Mesothelial cell of epicardium (in vitro differentiated cells): ENCODE data around the gene SYT1. TPM values are rescaled to one million over a fixed set of nuclear protein-coding genes. Genes with fewer than 3 reads are reported as not detected.

Source experiments
- DNase-seq, 2 experiments: peaks; one replicate each; pipeline ENCODE4 v3.0.0; 2021; ENCODE audit warnings: low spot score in 2 of 2; ENCODE audit not compliant: unreplicated experiment in 2 of 2
- H3K27ac Mint-ChIP-seq: 2 replicates; pipeline ENCODE4 v1.8.0; 2021; ENCODE audit warnings: mixed read lengths
- H3K27me3 Mint-ChIP-seq: 2 replicates; pipeline ENCODE4 v1.8.0; 2021; ENCODE audit warnings: low read depth, mixed read lengths
- H3K36me3 Mint-ChIP-seq: 2 replicates; pipeline ENCODE4 v1.8.0; 2021; ENCODE audit warnings: mixed read lengths
- H3K4me1 Mint-ChIP-seq: 2 replicates; pipeline ENCODE4 v1.8.0; 2021; ENCODE audit warnings: mixed read lengths
- H3K4me3 Mint-ChIP-seq: 2 replicates; pipeline ENCODE4 v1.8.0; 2021; ENCODE audit warnings: mild to moderate bottlenecking, moderate library complexity, mixed read lengths
- H3K9me3 Mint-ChIP-seq: 2 replicates; pipeline ENCODE4 v1.8.0; 2021; ENCODE audit warnings: mixed read lengths
- CTCF ChIP-seq: fragments of 200-600 bp; sonication (generic); IDR thresholded peaks from one replicate; pipeline ENCODE4 v1.5.0; 2021; ENCODE audit warnings: antibody characterized with exemption; ENCODE audit not compliant: unreplicated experiment
- microRNA-seq: library from miRNA; unstranded; fragments of <30 nt; microRNA quantifications from one replicate; pipeline ENCODE4 v1.2.0, GENCODE V29; 2021; ENCODE audit warnings: inconsistent platforms, mixed read lengths
- total RNA-seq: library from RNA; stranded (reverse); gene quantifications from 3 replicates; pipeline ENCODE4 v1.2.1, GENCODE V29; 2021

The SYT1 gene
- total RNA-seq, 1 donor from 2014 or later: 13.6 TPM

- DNase-seq: no peak
- H3K4me3 Mint-ChIP-seq: no peak overlapping the region
- H3K27me3 Mint-ChIP-seq: no peaks in the 10 kb centered on the region
- H3K4me1 Mint-ChIP-seq: peaks cover 3% of the 10 kb centered on the region
- peaks cover 12% of the 10 kb centered on the region for H3K9me3 Mint-ChIP-seq
- TF ChIP-seq CTCF: no peak
- peaks cover 10% of the 10 kb centered on the region for H3K36me3 Mint-ChIP-seq
- H3K27ac Mint-ChIP-seq: no peak overlapping the region
These were observed 623.0 kb downstream of the SYT1 start for GRCh38 chr12:79487386-79488110.

Small RNA genes lying within 50 kb of the gene (microRNA-seq; reads per million reads assigned to microRNA genes)
- not detected for gene MIR1252
